ENCODE measurements around the gene ACCS.

DNA sequence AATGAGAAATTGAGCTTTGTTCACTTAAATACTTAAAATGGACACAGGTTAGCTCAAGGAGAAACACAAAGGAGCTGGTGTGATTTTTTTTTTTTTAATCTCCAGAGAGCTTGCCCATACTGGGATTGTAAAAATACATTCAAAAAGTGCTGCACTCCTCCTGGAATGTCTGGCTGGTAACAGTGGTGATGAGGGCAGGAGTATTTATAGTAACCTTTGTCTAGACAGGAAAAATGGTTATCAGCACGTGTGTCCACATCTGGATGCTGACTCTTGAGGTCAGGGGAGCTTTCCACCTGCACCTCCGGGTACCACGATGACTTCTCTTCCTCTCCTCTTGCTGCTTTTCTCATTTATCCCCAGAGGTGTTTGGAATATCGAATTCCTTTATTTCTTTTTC is 59.5 kb downstream of the ACCS start:
- TF ChIP-seq, protein P1, sequence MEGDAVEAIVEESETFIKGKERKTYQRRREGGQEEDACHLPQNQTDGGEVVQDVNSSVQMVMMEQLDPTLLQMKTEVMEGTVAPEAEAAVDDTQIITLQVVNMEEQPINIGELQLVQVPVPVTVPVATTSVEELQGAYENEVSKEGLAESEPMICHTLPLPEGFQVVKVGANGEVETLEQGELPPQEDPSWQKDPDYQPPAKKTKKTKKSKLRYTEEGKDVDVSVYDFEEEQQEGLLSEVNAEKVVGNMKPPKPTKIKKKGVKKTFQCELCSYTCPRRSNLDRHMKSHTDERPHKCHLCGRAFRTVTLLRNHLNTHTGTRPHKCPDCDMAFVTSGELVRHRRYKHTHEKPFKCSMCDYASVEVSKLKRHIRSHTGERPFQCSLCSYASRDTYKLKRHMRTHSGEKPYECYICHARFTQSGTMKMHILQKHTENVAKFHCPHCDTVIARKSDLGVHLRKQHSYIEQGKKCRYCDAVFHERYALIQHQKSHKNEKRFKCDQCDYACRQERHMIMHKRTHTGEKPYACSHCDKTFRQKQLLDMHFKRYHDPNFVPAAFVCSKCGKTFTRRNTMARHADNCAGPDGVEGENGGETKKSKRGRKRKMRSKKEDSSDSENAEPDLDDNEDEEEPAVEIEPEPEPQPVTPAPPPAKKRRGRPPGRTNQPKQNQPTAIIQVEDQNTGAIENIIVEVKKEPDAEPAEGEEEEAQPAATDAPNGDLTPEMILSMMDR (conservative IDR thresholded peaks at IDR 0.05 in 1 of 2, IDR thresholded peaks at IDR 0.05 in 1 of 2; ENCODE audit: extremely low read depth in 1 of 2, insufficient read depth in 1 of 2, low read depth in 1 of 2, low read length in 2 of 2), result no peak
- no peak for TF ChIP-seq EZH2 (IDR thresholded peaks at IDR 0.05; ENCODE audit: borderline replicate concordance, low read length)

Data from mammary epithelial cell (primary cell).